Endodermal cell (in vitro differentiated cells): Measurements from ENCODE around the gene FAM107B. TPM values are rescaled to one million over a fixed set of nuclear protein-coding genes. Genes with fewer than 3 reads are reported as not detected.

Experiments
- DNase-seq: peaks from one replicate; pipeline ENCODE4 v3.0.0-alpha.2; 2017
- H3K27ac ChIP-seq: 2 replicates; pipeline ENCODE4 v1.5.1; 2013; ENCODE audit warnings: mild to moderate bottlenecking, low read depth, low read length, moderate library complexity
- H3K27me3 ChIP-seq: 2 replicates; pipeline ENCODE4 v1.6.1; 2013; ENCODE audit warnings: mild to moderate bottlenecking, low read length, moderate library complexity; ENCODE audit not compliant: insufficient read depth, control insufficient read depth, poor library complexity, severe bottlenecking
- H3K36me3 ChIP-seq: 2 replicates; pipeline ENCODE4 v1.7.0; 2013; ENCODE audit warnings: mild to moderate bottlenecking, low read length, moderate library complexity; ENCODE audit not compliant: control insufficient read depth, insufficient read depth
- H3K4me1 ChIP-seq: one replicate; pipeline ENCODE4 v1.7.0; 2013; ENCODE audit warnings: low read length; ENCODE audit not compliant: control insufficient read depth, insufficient read depth
- H3K4me3 ChIP-seq: 2 replicates; pipeline ENCODE4 v1.5.1; 2013; ENCODE audit warnings: mild to moderate bottlenecking, low read length, moderate library complexity
- H3K9ac ChIP-seq: 2 replicates; pipeline ENCODE4 v1.6.1; 2013; ENCODE audit warnings: mild to moderate bottlenecking, low read length, moderate library complexity; ENCODE audit not compliant: poor library complexity, severe bottlenecking; ENCODE audit errors: extremely low read depth
- H3K9me3 ChIP-seq: 2 replicates; pipeline ENCODE4 v1.6.1; 2013; ENCODE audit warnings: mild to moderate bottlenecking, low read length, moderate library complexity; ENCODE audit not compliant: control insufficient read depth
- H3K27ac Mint-ChIP-seq: 2 replicates; pipeline ENCODE4 v1.8.0; 2020; ENCODE audit warnings: mixed read lengths
- H3K27me3 Mint-ChIP-seq: 2 replicates; pipeline ENCODE4 v1.8.0; 2021; ENCODE audit warnings: mild to moderate bottlenecking, mixed read lengths; ENCODE audit not compliant: insufficient read depth
- H3K36me3 Mint-ChIP-seq: 2 replicates; pipeline ENCODE4 v1.8.0; 2020; ENCODE audit warnings: low read depth, mixed read lengths
- H3K4me1 Mint-ChIP-seq: 2 replicates; pipeline ENCODE4 v1.8.0; 2020; ENCODE audit warnings: mixed read lengths
- H3K4me3 Mint-ChIP-seq: 2 replicates; pipeline ENCODE4 v1.8.0; 2020; ENCODE audit warnings: mild to moderate bottlenecking, moderate library complexity, mixed read lengths
- H3K9me3 Mint-ChIP-seq: 2 replicates; pipeline ENCODE4 v1.8.0; 2020; ENCODE audit warnings: mild to moderate bottlenecking, mixed read lengths
- CTCF ChIP-seq: fragments of 200-600 bp; sonication (generic); conservative IDR thresholded peaks from 2 replicates; pipeline ENCODE4 v1.5.0; 2021; ENCODE audit warnings: antibody characterized with exemption, mild to moderate bottlenecking
- WGBS, 2 experiments: methylation state at CpG; one replicate each; pipeline versions ENCODE4 v1.1.5 to v1.1.7; 2013; ENCODE audit warnings: missing lambda C conversion rate in 2 of 2, mixed read lengths in 1 of 2; ENCODE audit not compliant: insufficient coverage in 1 of 2, insufficient read length in 1 of 2; 5-methylcytosine and 5-hydroxymethylcytosine counted together
- total RNA-seq, 2 donors: library from RNA; stranded (reverse); fragmentation: NEBNext Ultra II Directional in 1 of 2; extraction: Animal tissue kit (Norgen Biotek cat#: 25700) in 1 of 2; gene quantifications; 2 replicates in 1 of 2; 3 replicates in 1 of 2; pipeline ENCODE4 v1.2.1, GENCODE V29; 2021

FAM107B gene
- total RNA-seq, 2 donors from 2014 or later, result 16.0 to 24.0 TPM

- Mint-ChIP-seq H3K36me3 (no peaks in the 10 kb centered on the region), H3K4me3 (no peak overlapping the region), H3K4me1 (no peaks in the 10 kb centered on the region), H3K27ac (no peak overlapping the region), H3K27me3 (peaks cover 62% of the 10 kb centered on the region), H3K9me3 (peaks cover 19% of the 10 kb centered on the region)
- no peaks in the 10 kb centered on the region for H3K36me3 ChIP-seq
- H3K4me3 ChIP-seq, result no peak overlapping the region
- H3K9ac ChIP-seq, result no peak overlapping the region
- WGBS, 2 experiments, result 95% methylated on average over 2 of the region's 2 CpGs; no CpG with 5 or more reads in 1 of the 2 experiments
- H3K27me3 ChIP-seq, result peaks cover 28% of the 10 kb centered on the region
- DNase-seq, result no peak
- H3K4me1 ChIP-seq, result no peaks in the 10 kb centered on the region
- no peak for TF ChIP-seq CTCF
- no peak overlapping the region for H3K27ac ChIP-seq
- H3K9me3 ChIP-seq, result peaks cover 14% of the 10 kb centered on the region
Measured at GRCh38 chr10:14724931-14725330, 49.8 kb downstream of the FAM107B start.

GRCh38 chr10:14723052-14723689 lies 51.5 kb downstream of the FAM107B start:
- Mint-ChIP-seq H3K36me3 (no peaks in the 10 kb centered on the region), H3K4me3 (no peak overlapping the region), H3K27ac (no peak overlapping the region), H3K4me1 (no peaks in the 10 kb centered on the region), H3K9me3 (peaks cover 18% of the 10 kb centered on the region), H3K27me3 (peaks cover 57% of the 10 kb centered on the region)
- no peak overlapping the region for H3K9ac ChIP-seq
- H3K9me3 ChIP-seq, result peaks cover 14% of the 10 kb centered on the region
- H3K27me3 ChIP-seq, result peaks cover 28% of the 10 kb centered on the region
- WGBS, 2 experiments, result 87 to 90% methylated on average over 4 to 5 of the region's 5 CpGs
- no peaks in the 10 kb centered on the region for H3K4me1 ChIP-seq
- H3K27ac ChIP-seq, result no peak overlapping the region
- H3K36me3 ChIP-seq, result no peaks in the 10 kb centered on the region
- no peak overlapping the region for H3K4me3 ChIP-seq
- DNase-seq, result no peak
- TF ChIP-seq CTCF, result no peak

- no peak for DNase-seq
- Histone ChIP-seq H3K4me3 (no peak overlapping the region), H3K9ac (no peak overlapping the region), H3K4me1 (no peaks in the 10 kb centered on the region), H3K27ac (no peak overlapping the region), H3K27me3 (peaks cover 7% of the 10 kb centered on the region), H3K36me3 (no peaks in the 10 kb centered on the region), H3K9me3 (no peaks in the 10 kb centered on the region)
- no peak for TF ChIP-seq CTCF
- H3K27me3 Mint-ChIP-seq, result peaks cover 37% of the 10 kb centered on the region
- no peak overlapping the region for H3K4me3 Mint-ChIP-seq
- no peaks in the 10 kb centered on the region for H3K36me3 Mint-ChIP-seq
- no peaks in the 10 kb centered on the region for H3K4me1 Mint-ChIP-seq
- WGBS, 2 experiments, result 86% methylated on average over 5 of the region's 5 CpGs; no CpG with 5 or more reads in 1 of the 2 experiments
- no peak overlapping the region for H3K27ac Mint-ChIP-seq
- H3K9me3 Mint-ChIP-seq, result peaks cover 2% of the 10 kb centered on the region
Measured at GRCh38 chr10:14717552-14717951, 57.1 kb downstream of the FAM107B start.
